Epithelial cell of esophagus (primary cell): ENCODE data around the gene PARP8.

ENCODE experiments used
- DNase-seq: peaks from one replicate; pipeline ENCODE4 v3.0.0; 2010; ENCODE audit warnings: low read depth
- H3K4me3 ChIP-seq: 2 replicates; pipeline ENCODE4 v1.5.1; 2011; ENCODE audit warnings: mild to moderate bottlenecking, low read length, control low read depth
- TF ChIP-seq, protein P1 (sequence below): IDR thresholded peaks from 2 replicates; pipeline ENCODE4 v1.5.1; 2011; ENCODE audit warnings: low read depth, mild to moderate bottlenecking, low read length, control low read depth, inconsistent platforms; ENCODE audit not compliant: insufficient read depth; ENCODE audit errors: missing control alignments

PARP8 gene

DNA sequence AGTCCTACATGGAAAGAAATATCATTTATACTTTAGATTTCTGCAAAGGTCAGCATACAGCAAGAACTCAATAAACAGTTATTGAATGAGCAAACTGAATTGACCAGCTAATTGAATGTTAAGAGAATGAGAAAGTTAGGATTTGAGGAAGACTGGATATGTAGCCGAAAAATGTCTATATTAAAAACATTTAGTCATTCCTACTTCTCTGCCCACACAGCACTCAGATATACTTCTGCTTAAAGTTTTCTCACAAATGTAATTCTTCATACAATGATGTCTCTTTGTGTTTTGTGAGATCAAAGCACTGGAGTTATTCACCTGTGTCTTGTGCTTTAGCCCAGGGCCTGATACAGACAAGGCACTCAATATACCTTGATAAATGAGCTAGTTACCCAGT lies 188.6 kb downstream of the PARP8 start:
- no peak for DNase-seq
- TF ChIP-seq, protein P1, sequence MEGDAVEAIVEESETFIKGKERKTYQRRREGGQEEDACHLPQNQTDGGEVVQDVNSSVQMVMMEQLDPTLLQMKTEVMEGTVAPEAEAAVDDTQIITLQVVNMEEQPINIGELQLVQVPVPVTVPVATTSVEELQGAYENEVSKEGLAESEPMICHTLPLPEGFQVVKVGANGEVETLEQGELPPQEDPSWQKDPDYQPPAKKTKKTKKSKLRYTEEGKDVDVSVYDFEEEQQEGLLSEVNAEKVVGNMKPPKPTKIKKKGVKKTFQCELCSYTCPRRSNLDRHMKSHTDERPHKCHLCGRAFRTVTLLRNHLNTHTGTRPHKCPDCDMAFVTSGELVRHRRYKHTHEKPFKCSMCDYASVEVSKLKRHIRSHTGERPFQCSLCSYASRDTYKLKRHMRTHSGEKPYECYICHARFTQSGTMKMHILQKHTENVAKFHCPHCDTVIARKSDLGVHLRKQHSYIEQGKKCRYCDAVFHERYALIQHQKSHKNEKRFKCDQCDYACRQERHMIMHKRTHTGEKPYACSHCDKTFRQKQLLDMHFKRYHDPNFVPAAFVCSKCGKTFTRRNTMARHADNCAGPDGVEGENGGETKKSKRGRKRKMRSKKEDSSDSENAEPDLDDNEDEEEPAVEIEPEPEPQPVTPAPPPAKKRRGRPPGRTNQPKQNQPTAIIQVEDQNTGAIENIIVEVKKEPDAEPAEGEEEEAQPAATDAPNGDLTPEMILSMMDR: no peak
- no peak overlapping the region for H3K4me3 ChIP-seq

DNA sequence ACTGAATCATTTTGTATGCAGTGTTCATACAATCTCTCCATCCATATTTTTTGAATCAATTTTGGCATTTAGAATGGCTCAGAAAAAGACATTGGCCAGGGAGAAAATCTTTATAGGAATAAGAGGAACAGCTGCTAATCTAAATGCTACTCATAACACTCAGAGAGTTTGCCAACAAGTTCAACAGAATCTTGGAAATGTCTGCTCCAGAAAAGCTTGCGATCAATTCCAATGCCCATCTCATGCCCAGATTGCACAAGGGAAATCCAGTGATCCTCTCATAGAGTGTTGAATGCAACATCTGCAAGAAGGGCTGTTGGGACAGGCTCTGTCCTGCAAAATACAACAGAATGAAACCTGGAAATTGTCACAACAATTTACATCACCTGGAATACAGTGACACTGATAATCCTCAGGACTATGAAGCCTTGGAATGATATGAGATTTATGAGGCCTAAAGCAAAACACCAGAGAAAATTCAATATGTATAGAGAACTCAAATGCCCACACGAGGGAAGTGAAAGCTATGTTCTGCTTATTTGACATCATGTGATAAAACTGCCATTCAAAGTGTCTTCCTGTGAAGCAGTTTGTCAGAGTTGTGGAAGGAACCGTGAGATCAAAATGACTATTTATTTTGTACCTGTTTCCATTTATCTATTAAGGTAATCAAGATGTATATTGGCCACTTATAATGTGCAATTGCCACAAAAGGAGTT lies 190.1 kb downstream of the PARP8 start:
- no peak for DNase-seq
- H3K4me3 ChIP-seq: no peak overlapping the region
- TF ChIP-seq, protein P1: no peak

- no peak for DNase-seq
- TF ChIP-seq, protein P1: no peak
- H3K4me3 ChIP-seq: no peak overlapping the region
Observed at GRCh38 chr5:50863534-50864170, 197.2 kb downstream of the PARP8 start.

DNA sequence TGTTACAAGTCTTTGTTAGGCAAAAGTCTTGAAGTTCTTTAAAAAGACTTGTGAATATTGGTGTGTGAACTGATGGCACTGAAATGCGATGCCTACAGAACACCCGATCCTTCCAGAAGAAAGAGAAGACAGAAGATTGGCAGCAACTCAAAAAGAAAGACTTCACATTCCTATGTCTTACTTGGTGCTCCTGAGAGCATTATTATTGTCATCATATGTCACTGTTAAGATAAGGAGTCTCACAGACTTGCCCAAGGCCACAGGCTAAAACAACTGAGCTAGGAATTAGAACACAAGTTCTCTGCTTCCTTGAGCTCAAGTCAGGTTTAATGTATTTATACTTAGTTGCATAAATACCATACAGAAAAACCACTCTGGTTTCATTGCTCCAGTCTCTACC lies 198.0 kb downstream of the PARP8 start:
- no peak for DNase-seq
- H3K4me3 ChIP-seq: no peak overlapping the region
- TF ChIP-seq, protein P1: no peak

DNA sequence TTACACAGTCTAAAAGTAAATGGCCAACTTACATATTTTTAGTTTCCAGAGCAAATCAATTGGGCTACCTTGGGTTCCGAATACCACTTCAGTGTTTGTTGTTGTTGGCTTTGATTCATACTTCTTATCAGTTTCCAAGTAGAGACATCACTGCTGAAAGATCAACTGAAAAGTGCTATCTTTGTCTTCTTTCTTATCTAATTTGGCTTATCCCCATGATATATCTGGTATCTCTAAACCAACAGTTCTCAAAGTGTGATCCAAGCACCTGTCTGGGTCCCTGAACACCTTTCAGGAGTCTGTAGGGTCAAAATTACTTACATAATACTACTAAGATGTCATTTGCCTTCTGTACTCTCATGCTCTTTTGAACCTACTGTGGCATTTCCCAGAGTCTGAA lies 200.0 kb downstream of the PARP8 start:
- TF ChIP-seq, protein P1: no peak
- no peak for DNase-seq
- no peak overlapping the region for H3K4me3 ChIP-seq

- H3K4me3 ChIP-seq: no peak overlapping the region
- no peak for DNase-seq
- TF ChIP-seq, protein P1: no peak
Observed at GRCh38 chr5:50867140-50867539, 200.7 kb downstream of the PARP8 start.
